ENCODE data around the gene CYBRD1. TPM values are rescaled to one million over a fixed set of nuclear protein-coding genes. Genes with fewer than 3 reads are reported as not detected.
A peak's percentile ranks its signal among the peaks of the same experiment; 100 is the strongest.

CYBRD1 gene, protein sequence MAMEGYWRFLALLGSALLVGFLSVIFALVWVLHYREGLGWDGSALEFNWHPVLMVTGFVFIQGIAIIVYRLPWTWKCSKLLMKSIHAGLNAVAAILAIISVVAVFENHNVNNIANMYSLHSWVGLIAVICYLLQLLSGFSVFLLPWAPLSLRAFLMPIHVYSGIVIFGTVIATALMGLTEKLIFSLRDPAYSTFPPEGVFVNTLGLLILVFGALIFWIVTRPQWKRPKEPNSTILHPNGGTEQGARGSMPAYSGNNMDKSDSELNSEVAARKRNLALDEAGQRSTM
- polyA plus RNA-seq (2013, experiment 1 of 2) = 11.6 TPM
- polyA plus RNA-seq (2013, experiment 2 of 2) = 11.6 TPM

GRCh38 chr2:171522052-171522787, at the start of gene CYBRD1:
Gene CYBRD1 (plus strand): TSS chr2:171522474. CDS start chr2:171522546, 72 bp downstream.
- Histone ChIP-seq H3K27ac (ENCODE audit: low read depth, low read length, severe bottlenecking) (peak within 1 kb of the TSS; percentile 85), H3K36me3 (ENCODE audit: control insufficient read depth, insufficient read depth, low read length) (no peaks in the 10 kb centered on the region), H3K9me3 (ENCODE audit: control insufficient read depth, low read length) (no peaks in the 10 kb centered on the region), H3K4me1 (ENCODE audit: control insufficient read depth, insufficient read depth, low read length, poor library complexity, severe bottlenecking) (peaks cover 14% of the 10 kb centered on the region), H3K4me3 (ENCODE audit: extremely low read depth, insufficient read depth, low read length, poor library complexity, severe bottlenecking) (peak within 1 kb of the TSS; percentile 79)
- 0 to 1% methylated on average over 24 to 28 of the region's 45 CpGs for WGBS, 2 experiments (ENCODE audit: insufficient coverage in 2 of 2)

GRCh38 chr2:171475979-171476378, 46.3 kb upstream of the CYBRD1 start:
- peaks cover 2% of the 10 kb centered on the region for H3K4me1 ChIP-seq (ENCODE audit: control insufficient read depth, insufficient read depth, low read length, poor library complexity, severe bottlenecking)
- no peak overlapping the region for H3K4me3 ChIP-seq (ENCODE audit: extremely low read depth, insufficient read depth, low read length, poor library complexity, severe bottlenecking)
- no CpG with 5 or more reads among the region's 1 CpG for WGBS, 2 experiments (ENCODE audit: insufficient coverage in 2 of 2)
- no peak overlapping the region for H3K27ac ChIP-seq (ENCODE audit: low read depth, low read length, severe bottlenecking)
- no peaks in the 10 kb centered on the region for H3K9me3 ChIP-seq (ENCODE audit: control insufficient read depth, low read length)
- peaks cover 33% of the 10 kb centered on the region for H3K36me3 ChIP-seq (ENCODE audit: control insufficient read depth, insufficient read depth, low read length)

- Histone ChIP-seq H3K4me3 (ENCODE audit: extremely low read depth, insufficient read depth, low read length, poor library complexity, severe bottlenecking) (no peak overlapping the region), H3K9me3 (ENCODE audit: control insufficient read depth, low read length) (no peaks in the 10 kb centered on the region), H3K36me3 (ENCODE audit: control insufficient read depth, insufficient read depth, low read length) (peaks cover 28% of the 10 kb centered on the region), H3K27ac (ENCODE audit: low read depth, low read length, severe bottlenecking) (no peak overlapping the region), H3K4me1 (ENCODE audit: control insufficient read depth, insufficient read depth, low read length, poor library complexity, severe bottlenecking) (peaks cover 18% of the 10 kb centered on the region)
- WGBS, 2 experiments (ENCODE audit: insufficient coverage in 2 of 2) = no CpG with 5 or more reads among the region's 1 CpG
These were observed 43.9 kb upstream of the CYBRD1 start for GRCh38 chr2:171478345-171478744.

GRCh38 chr2:171479154-171479814, 43.0 kb upstream of the CYBRD1 start:
- Histone ChIP-seq H3K9me3 (ENCODE audit: control insufficient read depth, low read length) (no peaks in the 10 kb centered on the region), H3K36me3 (ENCODE audit: control insufficient read depth, insufficient read depth, low read length) (peaks cover 23% of the 10 kb centered on the region), H3K27ac (ENCODE audit: low read depth, low read length, severe bottlenecking) (no peak overlapping the region), H3K4me3 (ENCODE audit: extremely low read depth, insufficient read depth, low read length, poor library complexity, severe bottlenecking) (no peak overlapping the region), H3K4me1 (ENCODE audit: control insufficient read depth, insufficient read depth, low read length, poor library complexity, severe bottlenecking) (peaks cover 18% of the 10 kb centered on the region)
- 90 to 97% methylated on average over 2 to 3 of the region's 3 CpGs for WGBS, 2 experiments (ENCODE audit: insufficient coverage in 2 of 2)

GRCh38 chr2:171480908-171481307, 41.4 kb upstream of the CYBRD1 start:
- H3K4me1 ChIP-seq (ENCODE audit: control insufficient read depth, insufficient read depth, low read length, poor library complexity, severe bottlenecking) = peaks cover 18% of the 10 kb centered on the region
- peaks cover 7% of the 10 kb centered on the region for H3K36me3 ChIP-seq (ENCODE audit: control insufficient read depth, insufficient read depth, low read length)
- H3K9me3 ChIP-seq (ENCODE audit: control insufficient read depth, low read length) = no peaks in the 10 kb centered on the region
- WGBS, 2 experiments (ENCODE audit: insufficient coverage in 2 of 2) = no CpG with 5 or more reads among the region's 1 CpG
- H3K4me3 ChIP-seq (ENCODE audit: extremely low read depth, insufficient read depth, low read length, poor library complexity, severe bottlenecking) = no peak overlapping the region
- no peak overlapping the region for H3K27ac ChIP-seq (ENCODE audit: low read depth, low read length, severe bottlenecking)

- Histone ChIP-seq H3K36me3 (ENCODE audit: control insufficient read depth, insufficient read depth, low read length) (peaks cover 6% of the 10 kb centered on the region), H3K9me3 (ENCODE audit: control insufficient read depth, low read length) (no peaks in the 10 kb centered on the region)
These were observed 40.0 kb upstream of the CYBRD1 start for GRCh38 chr2:171482308-171482707.

GRCh38 chr2:171482877-171483276, 39.4 kb upstream of the CYBRD1 start:
- Histone ChIP-seq H3K9me3 (ENCODE audit: control insufficient read depth, low read length) (no peaks in the 10 kb centered on the region), H3K27ac (ENCODE audit: low read depth, low read length, severe bottlenecking) (peak overlapping the region; percentile 72), H3K4me1 (ENCODE audit: control insufficient read depth, insufficient read depth, low read length, poor library complexity, severe bottlenecking) (peaks cover 18% of the 10 kb centered on the region), H3K4me3 (ENCODE audit: extremely low read depth, insufficient read depth, low read length, poor library complexity, severe bottlenecking) (no peak overlapping the region), H3K36me3 (ENCODE audit: control insufficient read depth, insufficient read depth, low read length) (peaks cover 6% of the 10 kb centered on the region)
- WGBS, 2 experiments (ENCODE audit: insufficient coverage in 2 of 2) = 40 to 46% methylated on average over 2 of the region's 3 CpGs

More at GRCh38 chr2:171482308-171482707, 40.0 kb upstream of the CYBRD1 start:
- no peak overlapping the region for H3K4me3 ChIP-seq (ENCODE audit: extremely low read depth, insufficient read depth, low read length, poor library complexity, severe bottlenecking)
- H3K4me1 ChIP-seq (ENCODE audit: control insufficient read depth, insufficient read depth, low read length, poor library complexity, severe bottlenecking) = peaks cover 18% of the 10 kb centered on the region
- peak overlapping the region; percentile 72 for H3K27ac ChIP-seq (ENCODE audit: low read depth, low read length, severe bottlenecking)

DNA sequence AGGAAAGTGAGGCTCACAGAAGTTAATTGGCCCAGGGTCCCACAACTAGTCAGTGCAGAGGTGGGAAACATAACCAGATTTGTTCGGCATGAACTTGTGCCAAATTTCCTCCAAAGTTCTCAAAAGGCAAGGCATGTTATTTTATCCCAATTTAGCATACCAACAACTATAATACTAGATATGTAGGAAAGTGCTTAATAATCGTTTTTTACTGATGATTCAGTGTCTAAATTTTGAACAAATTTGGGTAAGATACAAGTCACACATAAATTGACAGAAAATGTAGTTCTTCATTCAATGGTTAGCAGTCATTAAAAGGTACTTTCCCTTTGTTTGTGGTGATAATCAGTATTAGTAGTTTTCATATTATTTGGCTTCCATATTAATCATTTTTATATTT, 38.5 kb upstream of the CYBRD1 start:
- Histone ChIP-seq H3K36me3 (ENCODE audit: control insufficient read depth, insufficient read depth, low read length) (peaks cover 6% of the 10 kb centered on the region), H3K4me3 (ENCODE audit: extremely low read depth, insufficient read depth, low read length, poor library complexity, severe bottlenecking) (no peak overlapping the region), H3K27ac (ENCODE audit: low read depth, low read length, severe bottlenecking) (no peak overlapping the region), H3K4me1 (ENCODE audit: control insufficient read depth, insufficient read depth, low read length, poor library complexity, severe bottlenecking) (peaks cover 18% of the 10 kb centered on the region), H3K9me3 (ENCODE audit: control insufficient read depth, low read length) (no peaks in the 10 kb centered on the region)
- no CpG with 5 or more reads among the region's 2 CpGs for WGBS, 2 experiments (ENCODE audit: insufficient coverage in 2 of 2)

GRCh38 chr2:171485116-171485515, 37.2 kb upstream of the CYBRD1 start:
- Histone ChIP-seq H3K9me3 (ENCODE audit: control insufficient read depth, low read length) (no peaks in the 10 kb centered on the region), H3K27ac (ENCODE audit: low read depth, low read length, severe bottlenecking) (no peak overlapping the region), H3K4me1 (ENCODE audit: control insufficient read depth, insufficient read depth, low read length, poor library complexity, severe bottlenecking) (peaks cover 18% of the 10 kb centered on the region), H3K36me3 (ENCODE audit: control insufficient read depth, insufficient read depth, low read length) (peaks cover 6% of the 10 kb centered on the region), H3K4me3 (ENCODE audit: extremely low read depth, insufficient read depth, low read length, poor library complexity, severe bottlenecking) (no peak overlapping the region)
- WGBS, 2 experiments (ENCODE audit: insufficient coverage in 2 of 2) = no CpG with 5 or more reads among the region's 1 CpG

DNA sequence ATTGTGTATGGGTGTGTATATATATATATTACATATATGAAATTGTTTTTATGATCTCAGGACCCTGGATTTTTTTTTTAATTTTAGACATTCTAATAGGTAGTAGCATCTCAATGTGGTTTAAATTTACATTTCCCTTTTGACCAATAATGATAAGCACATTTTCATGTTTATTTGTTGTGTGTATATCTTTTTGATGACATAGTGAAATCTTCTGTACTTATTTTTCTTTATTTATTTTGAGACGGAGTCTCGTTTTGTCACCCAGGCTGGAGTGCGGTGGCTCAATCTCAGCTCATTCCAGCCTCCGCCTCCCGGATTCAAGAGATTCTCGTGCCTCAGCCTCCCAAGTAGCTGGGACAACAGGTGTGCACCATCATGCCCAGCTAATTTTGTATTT, 35.1 kb upstream of the CYBRD1 start:
- Histone ChIP-seq H3K9me3 (ENCODE audit: control insufficient read depth, low read length) (no peaks in the 10 kb centered on the region), H3K36me3 (ENCODE audit: control insufficient read depth, insufficient read depth, low read length) (no peaks in the 10 kb centered on the region), H3K27ac (ENCODE audit: low read depth, low read length, severe bottlenecking) (no peak overlapping the region), H3K4me3 (ENCODE audit: extremely low read depth, insufficient read depth, low read length, poor library complexity, severe bottlenecking) (no peak overlapping the region), H3K4me1 (ENCODE audit: control insufficient read depth, insufficient read depth, low read length, poor library complexity, severe bottlenecking) (peaks cover 7% of the 10 kb centered on the region)
- 88 to 97% methylated on average over 6 of the region's 6 CpGs for WGBS, 2 experiments (ENCODE audit: insufficient coverage in 2 of 2)
